Neural cell (in vitro differentiated cells): Measurements from ENCODE around the gene GHRH. TPM values are rescaled to one million over a fixed set of nuclear protein-coding genes. Genes with fewer than 3 reads are reported as not detected.

ENCODE experiments used
- H2AFZ ChIP-seq: fragments of 200-600, 300-800 bp; sonication (generic), shearing (Covaris generic); 2 replicates; pipeline ENCODE4 v1.6.0; 2014; ENCODE audit warnings: low read depth, mild to moderate bottlenecking, antibody characterized with exemption, low read length, moderate library complexity
- H3F3A ChIP-seq: fragments of 200-600 bp; shearing (Covaris generic); 2 replicates; pipeline ENCODE4 v1.6.1; 2016; ENCODE audit warnings: mild to moderate bottlenecking, moderate library complexity, mixed read lengths, antibody characterized with exemption, low read length; ENCODE audit not compliant: insufficient read depth, poor library complexity, severe bottlenecking
- H3K27ac ChIP-seq: fragments of 200-600, 300-800 bp; sonication (generic), shearing (Covaris generic); 2 replicates; pipeline ENCODE4 v1.5.1; 2014; ENCODE audit warnings: mild to moderate bottlenecking, low read length, moderate library complexity
- H3K27me3 ChIP-seq: fragments of 300-800, 200-600 bp; sonication (generic), shearing (Covaris generic); 2 replicates; pipeline ENCODE4 v1.6.0; 2014; ENCODE audit warnings: mild to moderate bottlenecking, low read depth, low read length, moderate library complexity; ENCODE audit not compliant: insufficient read depth
- H3K36me3 ChIP-seq: fragments of 300-800, 200-600 bp; sonication (generic), shearing (Covaris generic); 2 replicates; pipeline ENCODE4 v1.5.1; 2014; ENCODE audit warnings: mild to moderate bottlenecking, antibody characterized with exemption, low read length, moderate library complexity; ENCODE audit not compliant: insufficient read depth
- H3K4me2 ChIP-seq: fragments of 300-800, 200-600 bp; sonication (generic), shearing (Covaris generic); 2 replicates; pipeline ENCODE4 v1.6.0; 2014; ENCODE audit warnings: mild to moderate bottlenecking, low read length
- H3K4me3 ChIP-seq: fragments of 300-800, 200-600 bp; sonication (generic), shearing (Covaris generic); 2 replicates; pipeline ENCODE4 v1.5.1; 2014; ENCODE audit warnings: mild to moderate bottlenecking, low read length, moderate library complexity
- H3K79me2 ChIP-seq: fragments of 200-600 bp; shearing (Covaris generic); replicated peaks from 2 replicates; pipeline ENCODE4 v1.6.0; 2014; ENCODE audit warnings: mild to moderate bottlenecking, low read length, moderate library complexity; ENCODE audit not compliant: insufficient read depth
- H3K9ac ChIP-seq: fragments of 300-800, 200-600 bp; sonication (generic), shearing (Covaris generic); 2 replicates; pipeline ENCODE4 v1.6.1; 2016; ENCODE audit warnings: mild to moderate bottlenecking, low read length, mixed read lengths
- H3K9me2 ChIP-seq: fragments of 200-600 bp; shearing (Covaris generic); 2 replicates; pipeline ENCODE4 v1.6.1; 2016; ENCODE audit warnings: mild to moderate bottlenecking, low read length, mixed read lengths; ENCODE audit not compliant: insufficient read depth
- H3K9me3 ChIP-seq: fragments of 200-600, 300-800 bp; sonication (generic), shearing (Covaris generic); 2 replicates; pipeline ENCODE4 v1.6.1; 2016; ENCODE audit warnings: mild to moderate bottlenecking, mixed run types, low read length, moderate library complexity, mixed read lengths
- H4K20me1 ChIP-seq: fragments of 200-600 bp; shearing (Covaris generic); 2 replicates; pipeline ENCODE4 v1.6.1; 2016; ENCODE audit warnings: mild to moderate bottlenecking, mixed run types; ENCODE audit not compliant: insufficient read depth
- CTCF ChIP-seq: fragments of 450-650 bp; IDR thresholded peaks from 2 replicates; pipeline ENCODE4 v1.5.1; 2014; ENCODE audit warnings: antibody characterized with exemption, mild to moderate bottlenecking, moderate library complexity; ENCODE audit not compliant: poor library complexity, severe bottlenecking
- EP300 ChIP-seq: fragments of 450-650 bp; conservative IDR thresholded peaks from 2 replicates; pipeline ENCODE4 v1.6.1; 2014; ENCODE audit warnings: antibody characterized with exemption, mild to moderate bottlenecking, moderate library complexity; ENCODE audit not compliant: poor library complexity, severe bottlenecking
- EZH2 ChIP-seq: fragments of 200-600, 300-800 bp; shearing (Covaris generic), sonication (generic); IDR thresholded peaks from 2 replicates; pipeline ENCODE4 v1.6.1; 2014; ENCODE audit warnings: antibody characterized with exemption, low read length, borderline replicate concordance, mild to moderate bottlenecking; ENCODE audit not compliant: insufficient read depth, poor library complexity, severe bottlenecking
- MXI1 ChIP-seq: fragments of 450-650 bp; conservative IDR thresholded peaks from 2 replicates; pipeline ENCODE4 v1.6.1; 2014; ENCODE audit warnings: antibody characterized with exemption, mild to moderate bottlenecking; ENCODE audit not compliant: poor library complexity, severe bottlenecking
- POLR2AphosphoS5 ChIP-seq: IDR thresholded peaks from 2 replicates; pipeline ENCODE4 v1.6.1; 2012
- RAD21 ChIP-seq: fragments of 450-650 bp; conservative IDR thresholded peaks from 2 replicates; pipeline ENCODE4 v1.6.1; 2014; ENCODE audit warnings: antibody characterized with exemption, mild to moderate bottlenecking, moderate library complexity
- REST ChIP-seq: IDR thresholded peaks from 2 replicates; pipeline ENCODE4 v1.6.1; 2012; ENCODE audit warnings: borderline replicate concordance
- SMC3 ChIP-seq: fragments of 450-650 bp; conservative IDR thresholded peaks from 2 replicates; pipeline ENCODE4 v1.6.1; 2014; ENCODE audit warnings: antibody characterized with exemption, mild to moderate bottlenecking, moderate library complexity; ENCODE audit not compliant: poor library complexity
- TAF1 ChIP-seq: IDR thresholded peaks from 2 replicates; pipeline ENCODE4 v1.6.1; 2012; ENCODE audit warnings: low read depth
- polyA plus RNA-seq: library from polyadenylated mRNA; depleted of rRNA; stranded (reverse); fragments of >200 nt; gene quantifications from 2 replicates; pipeline ENCODE4 v1.2.3, GENCODE V29; 2014

The GHRH gene
- polyA plus RNA-seq, 1 donor from 2014 or later = not detected

- peaks cover 18% of the 10 kb centered on the region for H3K36me3 ChIP-seq
- H3F3A ChIP-seq = peaks cover 4% of the 10 kb centered on the region
- TF ChIP-seq EZH2 = no peak
- no peak for TF ChIP-seq REST
- TF ChIP-seq SMC3 = no peak
- TF ChIP-seq TAF1 = no peak
- no peak for TF ChIP-seq CTCF
- TF ChIP-seq EP300 = no peak
- TF ChIP-seq MXI1 = no peak
- TF ChIP-seq RAD21 = no peak
- TF ChIP-seq POLR2AphosphoS5 = no peak
- H3K9me3 ChIP-seq = no peaks in the 10 kb centered on the region
- H3K9ac ChIP-seq = no peak overlapping the region
- no peaks in the 10 kb centered on the region for H3K79me2 ChIP-seq
- no peak overlapping the region for H3K4me3 ChIP-seq
- H2AFZ ChIP-seq = no peak overlapping the region
- H3K4me2 ChIP-seq = no peak overlapping the region
- H3K9me2 ChIP-seq = no peaks in the 10 kb centered on the region
- H4K20me1 ChIP-seq = no peaks in the 10 kb centered on the region
- no peak overlapping the region for H3K27ac ChIP-seq
- no peaks in the 10 kb centered on the region for H3K27me3 ChIP-seq
These were observed 51.8 kb downstream of the GHRH start for GRCh38 chr20:37209661-37210314.

- Histone ChIP-seq H3K79me2 (no peaks in the 10 kb centered on the region), H3K4me3 (no peak overlapping the region), H3K9me3 (no peaks in the 10 kb centered on the region), H3K27ac (no peak overlapping the region), H2AFZ (no peak overlapping the region), H3K9ac (no peak overlapping the region), H3K36me3 (peaks cover 24% of the 10 kb centered on the region), H3K27me3 (peaks cover 3% of the 10 kb centered on the region), H4K20me1 (no peaks in the 10 kb centered on the region), H3F3A (peaks cover 9% of the 10 kb centered on the region), H3K4me2 (no peak overlapping the region), H3K9me2 (no peaks in the 10 kb centered on the region)
- TF ChIP-seq TAF1 (no peak), EZH2 (no peak), RAD21 (no peak), MXI1 (no peak), REST (no peak), POLR2AphosphoS5 (no peak), EP300 (no peak), CTCF (no peak), SMC3 (no peak)
These were observed 52.4 kb downstream of the GHRH start for GRCh38 chr20:37209193-37209592.
